Measurements from ENCODE around the gene EYA2.

- no peak for TF ChIP-seq POLR2A (IDR thresholded peaks at IDR 0.05)
- TF ChIP-seq CTCF (IDR thresholded peaks at IDR 0.05): no peak
Measured at GRCh38 chr20:46939031-46939965, 44.7 kb downstream of the EYA2 start.

All from adrenal gland (tissue), 5 donors.